NOMO-1 treated with DMSO at 0.1 percent for 48 hours (cell line): ENCODE data around the gene HM13.
"Not testable (repeated sequence)": the region's sequence is repeated elsewhere in the genome, so short reads cannot be mapped to it uniquely, and the experiment has no call there.

Experiments used
- DNase-seq: peaks from one replicate; lab custom pipeline; 2025; ENCODE audit not compliant: unreplicated experiment; lab: John Stamatoyannopoulos, UW

Gene HM13

GRCh38 chr20:31566658-31567379, 52.6 kb downstream of the HM13 start:
- no peak for DNase-seq

- no peak for DNase-seq
These were observed 53.1 kb downstream of the HM13 start for GRCh38 chr20:31567380-31567720.

GRCh38 chr20:31568041-31568731, 53.9 kb downstream of the HM13 start:
- DNase-seq: no peak

GRCh38 chr20:31568773-31569162, 54.5 kb downstream of the HM13 start:
- DNase-seq: no peak

GRCh38 chr20:31569163-31570020, 55.1 kb downstream of the HM13 start:
- no peak for DNase-seq

GRCh38 chr20:31570021-31570463, 55.8 kb downstream of the HM13 start:
- no peak for DNase-seq

GRCh38 chr20:31570735-31571617, 56.7 kb downstream of the HM13 start:
- DNase-seq: no peak

GRCh38 chr20:31572042-31572700, 57.9 kb downstream of the HM13 start:
- no peak for DNase-seq

GRCh38 chr20:31572701-31573554, 58.7 kb downstream of the HM13 start:
- DNase-seq: peak; percentile 90

- no peak for DNase-seq
These were observed 59.5 kb downstream of the HM13 start for GRCh38 chr20:31573555-31574321.

- not testable (repeated sequence) for DNase-seq
These were observed 60.7 kb downstream of the HM13 start for GRCh38 chr20:31574986-31575385.

GRCh38 chr20:31576751-31577150, 62.5 kb downstream of the HM13 start:
- DNase-seq: no peak

- DNase-seq: no peak
These were observed 63.0 kb downstream of the HM13 start for GRCh38 chr20:31577194-31577593.

- no peak for DNase-seq
These were observed 64.4 kb downstream of the HM13 start for GRCh38 chr20:31578448-31579138.

- no peak for DNase-seq
These were observed 65.0 kb downstream of the HM13 start for GRCh38 chr20:31579245-31579644.

GRCh38 chr20:31579941-31580651, 65.9 kb downstream of the HM13 start:
- not testable (repeated sequence) for DNase-seq

- DNase-seq: no peak
These were observed 66.5 kb downstream of the HM13 start for GRCh38 chr20:31580706-31581105.
